ENCODE data around the gene HDAC4. TPM values are rescaled to one million over a fixed set of nuclear protein-coding genes. Genes with fewer than 3 reads are reported as not detected.

The HDAC4 gene
- total RNA-seq, 1 experiment from 2014 or later = 40.1 TPM

- ChIA-PET POLR2A (no interaction called here), CTCF (no interaction called here)
Observed at GRCh38 chr2:239363946-239364637, 36.7 kb downstream of the HDAC4 start.

GRCh38 chr2:239362507-239362906, 38.3 kb downstream of the HDAC4 start:
- peaks cover 4% of the 10 kb centered on the region; the same call in 1 of the 2 replicates for H3K4me1 ChIP-seq (ENCODE audit: control insufficient read depth, insufficient read depth, low read length)
- ChIA-PET POLR2A (no interaction called here), CTCF (no interaction called here)
- H3K27me3 ChIP-seq (ENCODE audit: control insufficient read depth, insufficient read depth, low read length) = no peaks in the 10 kb centered on the region
- no peaks in the 10 kb centered on the region for H3K36me3 ChIP-seq (ENCODE audit: control insufficient read depth, insufficient read depth, low read length)
- no TSS peak for BruUV-seq (replicated peaks)
- ATAC-seq (no peak), DNase-seq (ENCODE audit: low read depth, low spot score) (no peak)
- no peak overlapping the region for H3K27ac ChIP-seq (ENCODE audit: low read length)
- intact Hi-C loops (cut with micrococcal nuclease; ENCODE audit: unreplicated experiment) = no loop called here
- TF ChIP-seq POLR2AphosphoS5 (IDR thresholded peaks at IDR 0.05; ENCODE audit: low read depth, low read length) (no peak), SIN3A (IDR thresholded peaks at IDR 0.05; ENCODE audit: borderline replicate concordance, insufficient read depth, low read depth, low read length) (no peak), CTCF (IDR thresholded peaks at IDR 0.05) (no peak), TCF7L2 (IDR thresholded peaks at IDR 0.05; ENCODE audit: low read depth, low read length) (no peak), REST (IDR thresholded peaks at IDR 0.05; ENCODE audit: insufficient read depth in 1 of 2, low read depth in 2 of 2, low read length in 1 of 2) (no peak)
- H3K9me3 ChIP-seq (ENCODE audit: control insufficient read depth, insufficient read depth, low read depth, low read length) = no peaks in the 10 kb centered on the region
- in situ Hi-C loops (cut with HindIII; ENCODE audit: low pct_unique_long_range_greater_than_20kb, low sequenced_read_pairs) = no loop called here
- H3K4me3 ChIP-seq (ENCODE audit: low read depth in 2 of 2, low read length in 2 of 2) = no peak overlapping the region

More at GRCh38 chr2:239363946-239364637, 36.7 kb downstream of the HDAC4 start:
- ATAC-seq (no peak), DNase-seq (ENCODE audit: low read depth, low spot score) (no peak)
- no peaks in the 10 kb centered on the region for H3K9me3 ChIP-seq (ENCODE audit: control insufficient read depth, insufficient read depth, low read depth, low read length)
- H3K36me3 ChIP-seq (ENCODE audit: control insufficient read depth, insufficient read depth, low read length) = no peaks in the 10 kb centered on the region
- intact Hi-C loops (cut with micrococcal nuclease; ENCODE audit: unreplicated experiment) = no loop called here
- TF ChIP-seq CTCF (IDR thresholded peaks at IDR 0.05) (no peak), POLR2AphosphoS5 (IDR thresholded peaks at IDR 0.05; ENCODE audit: low read depth, low read length) (no peak), SIN3A (IDR thresholded peaks at IDR 0.05; ENCODE audit: borderline replicate concordance, insufficient read depth, low read depth, low read length) (no peak), REST (IDR thresholded peaks at IDR 0.05; ENCODE audit: insufficient read depth in 1 of 2, low read depth in 2 of 2, low read length in 1 of 2) (no peak), TCF7L2 (IDR thresholded peaks at IDR 0.05; ENCODE audit: low read depth, low read length) (no peak)
- H3K4me1 ChIP-seq (ENCODE audit: control insufficient read depth, insufficient read depth, low read length) = no peaks in the 10 kb centered on the region
- BruUV-seq (replicated peaks) = no TSS peak
- no peaks in the 10 kb centered on the region for H3K27me3 ChIP-seq (ENCODE audit: control insufficient read depth, insufficient read depth, low read length)
- no peak overlapping the region for H3K27ac ChIP-seq (ENCODE audit: low read length)
- no peak overlapping the region for H3K4me3 ChIP-seq (ENCODE audit: low read depth in 2 of 2, low read length in 2 of 2)
- in situ Hi-C loops (cut with HindIII; ENCODE audit: low pct_unique_long_range_greater_than_20kb, low sequenced_read_pairs) = no loop called here
